Measurements from ENCODE around the gene SYNJ1.
"Not testable (repeated sequence)": the region's sequence is repeated elsewhere in the genome, so short reads cannot be mapped to it uniquely, and the experiment has no call there.

Gene SYNJ1

GRCh38 chr21:32753818-32754585 is 26.2 kb upstream of the SYNJ1 start:
- TF ChIP-seq POLR2A (IDR thresholded peaks at IDR 0.05; ENCODE audit: low read length), result no peak
- TF ChIP-seq GATA1 (IDR thresholded peaks at IDR 0.05; ENCODE audit: low read depth, low read length), result no peak
- DNase-seq, result no peak

GRCh38 chr21:32750405-32750804 is 22.6 kb upstream of the SYNJ1 start:
- no peak for DNase-seq
- TF ChIP-seq POLR2A (IDR thresholded peaks at IDR 0.05; ENCODE audit: low read length), result no peak
- no peak for TF ChIP-seq GATA1 (IDR thresholded peaks at IDR 0.05; ENCODE audit: low read depth, low read length)

GRCh38 chr21:32749662-32750061 is 21.8 kb upstream of the SYNJ1 start:
- DNase-seq, result no peak
- TF ChIP-seq GATA1 (IDR thresholded peaks at IDR 0.05; ENCODE audit: low read depth, low read length) (no peak), POLR2A (IDR thresholded peaks at IDR 0.05; ENCODE audit: low read length) (no peak)

GRCh38 chr21:32748529-32748928 is 20.7 kb upstream of the SYNJ1 start:
- no peak for TF ChIP-seq GATA1 (IDR thresholded peaks at IDR 0.05; ENCODE audit: low read depth, low read length)
- TF ChIP-seq POLR2A (IDR thresholded peaks at IDR 0.05; ENCODE audit: low read length), result no peak
- DNase-seq, result no peak

GRCh38 chr21:32747396-32747795 is 19.6 kb upstream of the SYNJ1 start:
- DNase-seq, result no peak
- TF ChIP-seq POLR2A (IDR thresholded peaks at IDR 0.05; ENCODE audit: low read length) (no peak), GATA1 (IDR thresholded peaks at IDR 0.05; ENCODE audit: low read depth, low read length) (no peak)

- DNase-seq, result not testable (repeated sequence)
These were observed 18.9 kb upstream of the SYNJ1 start for GRCh38 chr21:32746711-32747110.

- no peak for TF ChIP-seq POLR2A (IDR thresholded peaks at IDR 0.05; ENCODE audit: low read length)
- TF ChIP-seq GATA1 (IDR thresholded peaks at IDR 0.05; ENCODE audit: low read depth, low read length), result no peak
- no peak for DNase-seq
These were observed 14.6 kb upstream of the SYNJ1 start for GRCh38 chr21:32742396-32742795.

- no peak for TF ChIP-seq POLR2A (IDR thresholded peaks at IDR 0.05; ENCODE audit: low read length)
- TF ChIP-seq GATA1 (IDR thresholded peaks at IDR 0.05; ENCODE audit: low read depth, low read length), result no peak
- DNase-seq, result no peak
These were observed 13.5 kb upstream of the SYNJ1 start for GRCh38 chr21:32741336-32741735.

GRCh38 chr21:32739946-32740345 is 12.1 kb upstream of the SYNJ1 start:
- DNase-seq, result no peak
- no peak for TF ChIP-seq POLR2A (IDR thresholded peaks at IDR 0.05; ENCODE audit: low read length)
- TF ChIP-seq GATA1 (IDR thresholded peaks at IDR 0.05; ENCODE audit: low read depth, low read length), result no peak

GRCh38 chr21:32736083-32736482 is 8.3 kb upstream of the SYNJ1 start:
- not testable (repeated sequence) for DNase-seq

- no peak for DNase-seq
- TF ChIP-seq POLR2A (IDR thresholded peaks at IDR 0.05; ENCODE audit: low read length) (no peak), GATA1 (IDR thresholded peaks at IDR 0.05; ENCODE audit: low read depth, low read length) (no peak)
These were observed 7.7 kb upstream of the SYNJ1 start for GRCh38 chr21:32735524-32735923.

GRCh38 chr21:32733990-32734613 is 6.3 kb upstream of the SYNJ1 start:
- TF ChIP-seq GATA1 (IDR thresholded peaks at IDR 0.05; ENCODE audit: low read depth, low read length), result no peak
- no peak for TF ChIP-seq POLR2A (IDR thresholded peaks at IDR 0.05; ENCODE audit: low read length)
- DNase-seq, result no peak

- no peak for DNase-seq
These were observed 5.5 kb upstream of the SYNJ1 start for GRCh38 chr21:32733356-32733755.

GRCh38 chr21:32732544-32732943 is 4.7 kb upstream of the SYNJ1 start:
- no peak for DNase-seq
- TF ChIP-seq POLR2A (IDR thresholded peaks at IDR 0.05; ENCODE audit: low read length), result no peak
- TF ChIP-seq GATA1 (IDR thresholded peaks at IDR 0.05; ENCODE audit: low read depth, low read length), result no peak

More at GRCh38 chr21:32733356-32733755, 5.5 kb upstream of the SYNJ1 start:
- no peak for TF ChIP-seq GATA1 (IDR thresholded peaks at IDR 0.05; ENCODE audit: low read depth, low read length)
- no peak for TF ChIP-seq POLR2A (IDR thresholded peaks at IDR 0.05; ENCODE audit: low read length)

GRCh38 chr21:32728848-32729247 is 1.0 kb upstream of the SYNJ1 start:
- DNase-seq, result no peak
- TF ChIP-seq GATA1 (IDR thresholded peaks at IDR 0.05; ENCODE audit: low read depth, low read length) (no peak), POLR2A (IDR thresholded peaks at IDR 0.05; ENCODE audit: low read length) (no peak)
